Activated CD4-positive, alpha-beta T cell treated with anti-CD3 and anti-CD28 coated beads for 24 hours (primary cell): Measurements from ENCODE around the gene ERO1B.
"Not testable (repeated sequence)": the region's sequence is repeated elsewhere in the genome, so short reads cannot be mapped to it uniquely, and the experiment has no call there.

Experiments
- DNase-seq, 2 donors: peaks; one replicate each; pipeline ENCODE4 v3.0.0-alpha.2; 2020; ENCODE audit warnings: low read depth in 2 of 2

The ERO1B gene, protein sequence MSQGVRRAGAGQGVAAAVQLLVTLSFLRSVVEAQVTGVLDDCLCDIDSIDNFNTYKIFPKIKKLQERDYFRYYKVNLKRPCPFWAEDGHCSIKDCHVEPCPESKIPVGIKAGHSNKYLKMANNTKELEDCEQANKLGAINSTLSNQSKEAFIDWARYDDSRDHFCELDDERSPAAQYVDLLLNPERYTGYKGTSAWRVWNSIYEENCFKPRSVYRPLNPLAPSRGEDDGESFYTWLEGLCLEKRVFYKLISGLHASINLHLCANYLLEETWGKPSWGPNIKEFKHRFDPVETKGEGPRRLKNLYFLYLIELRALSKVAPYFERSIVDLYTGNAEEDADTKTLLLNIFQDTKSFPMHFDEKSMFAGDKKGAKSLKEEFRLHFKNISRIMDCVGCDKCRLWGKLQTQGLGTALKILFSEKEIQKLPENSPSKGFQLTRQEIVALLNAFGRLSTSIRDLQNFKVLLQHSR

GRCh38 chr1:236281654-236282424, at the start of gene ERO1B:
ERO1B (minus strand) TSS chr1:236281958; CDS start chr1:236281783, 175 bp downstream.
- DNase-seq = peak; percentile 95 to 96

GRCh38 chr1:236331412-236331811, 49.7 kb upstream of the ERO1B start:
- not testable (repeated sequence) for DNase-seq

DNA sequence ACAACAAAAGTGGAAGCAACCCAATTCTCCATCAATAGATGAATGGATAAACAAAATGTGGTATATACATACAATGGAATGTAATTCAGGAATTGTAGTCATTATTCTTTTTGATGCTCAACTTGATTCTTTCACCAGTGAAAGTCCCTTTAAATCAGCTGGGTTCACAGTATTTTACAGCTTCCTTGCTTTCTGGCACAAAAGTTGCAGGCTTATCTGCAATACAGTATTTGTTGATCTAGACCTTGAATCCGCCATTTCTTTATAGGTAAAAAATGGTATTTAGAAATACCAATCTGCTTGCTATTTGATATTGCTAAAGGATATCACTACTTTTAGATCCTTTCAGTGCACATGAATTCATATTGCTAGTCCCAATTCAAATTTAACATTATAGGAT, 44.7 kb upstream of the ERO1B start:
- no peak for DNase-seq

DNA sequence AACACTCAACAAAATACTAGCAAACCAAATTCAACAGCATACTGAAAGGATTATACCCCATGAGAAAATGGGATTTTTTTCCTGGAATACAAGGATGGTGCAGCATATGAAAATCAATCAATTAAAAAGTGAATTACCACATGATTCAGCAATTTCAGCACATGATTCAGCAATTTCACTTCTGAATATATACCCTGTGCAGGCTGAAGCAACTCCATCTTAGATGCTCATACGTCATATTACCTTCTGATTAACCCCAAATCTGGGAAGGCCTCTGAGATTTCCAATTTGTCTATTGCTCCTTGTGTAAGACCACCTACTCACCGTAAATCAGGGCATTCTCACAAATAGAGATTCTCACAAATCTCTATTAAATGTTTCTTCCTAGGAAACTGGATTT, 43.8 kb upstream of the ERO1B start:
- DNase-seq = no peak

- DNase-seq = no peak
These were observed 42.2 kb upstream of the ERO1B start for GRCh38 chr1:236323819-236324411.

DNA sequence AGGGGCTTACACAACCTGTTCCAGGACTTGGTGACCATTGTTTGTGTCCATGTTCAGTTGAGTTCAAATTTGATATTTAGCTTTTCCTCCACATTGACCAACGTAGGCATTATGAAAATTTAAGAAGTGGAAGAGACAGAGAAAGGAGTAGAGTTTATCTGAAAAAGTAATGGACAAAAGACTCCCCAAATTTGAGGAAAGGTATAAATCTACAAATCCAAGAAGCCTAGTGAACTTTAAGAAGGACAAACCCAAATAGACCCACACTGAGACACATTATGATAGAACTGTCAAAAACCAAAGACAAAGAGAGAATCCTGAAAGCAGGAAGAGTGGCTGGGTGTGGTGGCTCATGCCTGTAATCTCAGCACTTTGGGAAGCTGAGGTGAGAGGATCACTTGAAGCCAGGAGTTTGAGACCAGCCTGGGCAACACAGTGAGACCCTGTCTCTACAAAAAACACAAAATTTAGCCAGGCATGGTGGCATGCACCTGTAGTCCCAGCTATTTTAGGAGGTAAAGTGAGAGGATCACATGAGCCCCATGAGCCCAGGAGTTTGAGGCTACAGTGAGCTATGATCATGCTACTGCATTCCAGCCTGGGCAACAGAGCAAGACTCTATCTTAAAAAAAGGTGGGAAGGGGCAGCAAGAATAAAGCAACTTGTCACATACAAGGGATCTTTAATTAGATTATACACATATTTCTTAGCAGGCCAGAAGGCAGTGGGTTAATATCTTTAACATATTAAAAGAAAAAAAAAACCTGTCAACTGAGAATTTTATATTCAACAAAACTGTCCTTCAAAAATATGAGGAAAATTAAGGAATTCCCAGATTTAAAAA, 41.0 kb upstream of the ERO1B start:
- no peak for DNase-seq

GRCh38 chr1:236321101-236321500, 39.3 kb upstream of the ERO1B start:
- DNase-seq = no peak

GRCh38 chr1:236320671-236321070, 38.9 kb upstream of the ERO1B start:
- DNase-seq = no peak

DNA sequence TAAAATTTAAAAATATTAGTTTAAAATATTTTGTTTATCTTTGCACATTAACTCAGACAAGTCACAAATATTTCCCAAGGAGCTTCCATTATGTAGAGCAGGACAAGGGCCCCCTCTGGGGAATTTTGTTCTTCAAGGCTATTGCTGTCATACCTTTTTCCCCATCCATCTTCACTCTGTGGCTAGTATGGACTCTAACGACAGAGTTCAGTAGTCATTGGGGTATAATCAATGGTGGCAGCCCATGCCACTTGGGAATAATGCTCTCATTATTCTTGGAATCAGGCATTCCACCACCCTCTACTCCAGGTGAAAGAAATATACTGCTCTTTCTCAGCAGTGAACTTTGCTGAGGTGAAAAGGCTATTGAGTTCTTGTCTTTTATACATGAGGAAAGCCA, 38.5 kb upstream of the ERO1B start:
- DNase-seq = no peak

DNA sequence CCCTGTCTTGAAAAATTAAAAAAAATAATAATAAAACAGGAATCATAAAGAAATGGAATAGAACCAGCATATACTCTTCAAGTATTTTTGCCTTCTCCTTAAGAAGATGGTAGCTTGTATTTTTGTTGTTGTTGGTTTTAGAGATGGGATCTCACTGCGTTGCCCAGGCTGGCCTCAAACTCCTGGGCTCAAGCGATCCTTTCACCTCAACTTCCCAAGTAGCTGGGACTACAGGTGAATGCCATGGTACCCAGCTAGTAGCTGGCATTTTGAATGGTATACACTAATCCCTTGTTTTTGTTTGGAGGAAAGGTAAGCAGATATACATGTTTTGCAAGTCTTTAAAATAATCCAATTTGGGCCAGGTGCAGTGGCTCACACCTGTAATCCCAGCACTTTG, 34.7 kb upstream of the ERO1B start:
- no peak for DNase-seq

DNA sequence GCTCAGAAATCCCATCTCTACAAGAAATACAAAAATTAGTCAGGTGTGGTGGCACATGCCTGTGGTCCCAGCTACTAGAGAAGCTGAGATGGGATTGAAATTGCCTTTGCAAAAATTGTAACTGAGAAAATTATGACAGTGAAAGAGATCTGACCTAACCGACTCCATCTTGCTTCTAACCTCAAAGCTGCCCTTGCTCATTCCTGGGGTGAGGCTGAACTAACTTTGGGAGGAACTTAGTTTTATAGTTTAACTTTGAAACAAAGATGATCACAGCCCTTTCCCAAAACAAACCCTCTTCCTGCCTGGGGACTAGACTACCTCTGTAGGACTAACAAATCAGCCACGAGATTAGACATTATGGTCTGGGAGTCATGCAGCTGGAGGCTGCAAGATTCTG, 33.8 kb upstream of the ERO1B start:
- DNase-seq = no peak

DNA sequence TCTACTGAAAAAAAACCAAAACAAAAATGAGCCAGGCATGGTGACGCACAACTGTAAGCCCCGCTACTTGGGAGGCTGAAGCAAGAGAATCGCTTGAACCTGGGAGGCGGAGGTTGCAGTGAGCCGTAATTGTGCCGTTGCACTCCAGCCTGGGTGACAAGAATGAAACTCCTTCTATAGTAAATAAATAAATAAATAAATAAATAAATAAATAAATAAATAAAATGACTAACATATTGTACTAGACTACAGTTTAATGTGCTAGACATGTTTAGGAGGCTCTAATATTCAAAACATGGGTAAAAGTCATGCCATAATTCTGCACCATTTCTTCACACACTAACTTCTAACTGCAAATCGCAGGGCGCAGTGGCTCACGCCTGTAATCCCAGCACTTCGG, 33.3 kb upstream of the ERO1B start:
- no peak for DNase-seq

DNA sequence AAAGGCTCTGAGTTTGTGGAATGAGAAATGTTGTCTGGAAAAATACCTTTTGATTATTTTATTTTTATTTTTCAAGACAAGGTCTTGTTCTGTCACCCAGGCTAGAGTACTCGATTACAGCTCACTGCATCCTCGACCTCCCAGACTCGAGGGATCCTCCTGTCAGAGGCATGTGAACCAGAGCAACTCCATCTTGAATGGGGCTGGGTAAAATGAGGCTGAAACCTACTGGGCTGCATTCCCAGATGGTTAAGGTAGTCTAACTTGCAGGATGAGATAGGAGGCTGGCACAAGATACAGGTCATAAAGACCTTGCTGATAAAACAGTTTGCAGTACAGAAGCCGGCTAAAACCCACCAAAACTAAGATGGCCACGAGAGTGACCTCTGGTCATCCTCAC, 32.3 kb upstream of the ERO1B start:
- not testable (repeated sequence) for DNase-seq

- no peak for DNase-seq
These were observed 31.7 kb upstream of the ERO1B start for GRCh38 chr1:236313427-236313826.

DNA sequence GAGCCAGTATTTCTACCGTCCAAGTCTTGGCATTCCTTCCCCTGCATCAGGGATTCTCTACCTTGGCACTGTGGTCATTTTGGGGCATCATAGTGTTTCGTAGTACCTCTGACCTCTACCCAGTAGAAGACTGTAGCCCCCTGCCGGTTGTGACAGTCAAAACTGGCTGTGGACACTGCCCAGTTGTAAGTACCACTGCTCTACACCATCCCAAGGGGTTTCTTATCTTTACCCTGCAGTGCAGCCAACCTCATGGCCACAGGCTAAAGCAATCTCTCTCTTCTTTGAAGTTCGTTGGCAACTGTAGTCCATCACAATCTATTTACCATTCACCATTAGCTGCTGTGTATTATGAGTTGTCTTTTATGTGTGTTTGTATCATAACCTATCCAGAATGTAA, 29.3 kb upstream of the ERO1B start:
- no peak for DNase-seq

DNA sequence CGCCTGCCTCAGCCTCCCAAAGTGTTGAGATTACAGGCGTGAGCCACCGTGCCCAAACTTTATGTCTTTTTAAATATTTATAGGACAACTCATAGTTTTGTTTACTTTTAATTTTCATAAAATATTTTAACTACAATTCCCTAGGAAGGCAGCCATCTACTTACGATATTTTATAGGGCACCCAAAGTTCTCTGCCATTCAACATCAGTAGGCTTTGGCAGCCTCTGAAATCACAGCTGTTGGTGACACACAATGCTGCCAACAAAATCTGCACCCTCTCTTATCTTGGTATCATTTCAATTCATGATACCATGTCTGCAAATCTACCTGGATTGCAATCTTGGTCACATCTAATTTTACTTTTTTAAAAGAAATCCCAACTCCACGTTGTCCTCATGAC, 27.1 kb upstream of the ERO1B start:
- no peak for DNase-seq

DNA sequence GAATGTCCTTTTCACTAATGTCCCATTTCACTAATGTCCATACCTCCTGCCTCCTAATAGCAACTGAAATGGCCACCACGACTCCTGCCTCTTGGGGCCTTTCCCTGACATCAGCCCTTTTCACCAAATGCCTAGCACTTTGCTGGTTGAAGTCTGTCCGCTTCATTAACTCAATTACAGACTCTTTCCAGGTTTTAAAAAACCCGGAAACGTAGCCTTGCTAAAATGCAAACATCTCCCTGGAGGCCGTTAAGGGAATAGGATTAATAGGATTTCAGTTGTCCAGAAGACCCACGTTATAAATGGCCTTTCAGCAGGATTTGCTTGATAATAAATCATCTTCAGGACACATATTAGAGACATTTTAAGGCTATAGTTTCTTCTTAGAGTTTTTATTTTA, 25.7 kb upstream of the ERO1B start:
- no peak for DNase-seq

- no peak for DNase-seq
These were observed 22.9 kb upstream of the ERO1B start for GRCh38 chr1:236304682-236305081.

DNA sequence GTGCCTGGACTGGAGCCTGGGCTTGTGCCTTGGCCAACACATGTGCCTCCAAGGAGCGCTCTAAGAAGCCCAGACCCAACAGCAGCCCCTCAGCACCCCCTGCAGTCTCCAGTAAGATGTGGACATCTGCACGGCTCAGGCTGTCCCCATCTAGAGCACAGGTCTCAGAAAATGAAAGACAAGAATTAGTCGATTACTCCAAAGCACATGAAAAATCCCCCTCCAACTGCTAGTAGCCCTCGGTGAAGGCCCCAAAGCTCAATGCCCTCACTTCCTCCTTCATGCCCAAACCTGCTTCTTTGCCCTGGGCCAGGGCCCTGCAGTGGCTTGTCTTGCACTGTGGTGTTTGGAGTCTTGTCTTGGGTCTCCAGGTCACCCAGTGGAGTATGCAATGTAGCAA, 21.9 kb upstream of the ERO1B start:
- no peak for DNase-seq

GRCh38 chr1:236302941-236303340, 21.2 kb upstream of the ERO1B start:
- DNase-seq = no peak

DNA sequence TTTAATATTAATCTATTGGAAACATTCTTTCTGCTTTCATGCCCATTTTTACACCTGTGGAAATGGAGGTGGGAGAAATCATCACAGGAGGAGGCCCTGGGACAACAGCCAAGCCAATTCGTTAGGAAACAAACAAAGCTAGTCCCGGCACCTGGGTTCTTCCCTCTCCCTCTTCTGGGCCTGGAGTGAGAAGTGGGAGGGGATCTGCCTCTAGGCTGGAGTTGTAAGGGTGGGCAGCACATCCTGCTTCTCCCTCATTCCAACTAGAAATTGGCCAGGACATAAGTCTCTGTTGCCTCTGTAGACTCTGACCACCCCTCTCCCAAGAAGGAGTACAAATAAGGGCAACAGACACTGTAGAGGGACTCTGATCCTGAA, 20.2 kb upstream of the ERO1B start:
- no peak for DNase-seq
